HepG2 (cell line): ENCODE data around the gene TSHZ2. TPM values are rescaled to one million over a fixed set of nuclear protein-coding genes. Genes with fewer than 3 reads are reported as not detected.

Experiments
- ARID2 ChIP-seq: sonication (generic); formaldehyde crosslinking; IDR thresholded peaks from 2 replicates; pipeline ENCODE4 v1.8.1; 2022; ENCODE audit warnings: mild to moderate bottlenecking, missing genetic modification reagents, borderline replicate concordance
- FIP1L1 ChIP-seq: fragments of 200-400 bp; formaldehyde crosslinking; IDR thresholded peaks from 2 replicates; pipeline ENCODE4 v1.6.1; 2018; ENCODE audit warnings: low read depth, mild to moderate bottlenecking, low read length, moderate library complexity, borderline replicate concordance; ENCODE audit not compliant: insufficient read depth
- FOXM1 ChIP-seq: sonication (generic); formaldehyde crosslinking; IDR thresholded peaks from 2 replicates; pipeline ENCODE4 v1.5.0; 2020; ENCODE audit warnings: missing genetic modification reagents
- GATA4 ChIP-seq: sonication (generic); IDR thresholded peaks from 2 replicates; pipeline ENCODE4 v1.6.1; 2016; ENCODE audit warnings: antibody characterized with exemption, low read depth, borderline replicate concordance
- HOXA3 ChIP-seq: sonication (generic); formaldehyde crosslinking; IDR thresholded peaks from 2 replicates; pipeline ENCODE4 v1.5.0; 2020; ENCODE audit warnings: missing genetic modification reagents
- KAT7 ChIP-seq: IDR thresholded peaks from 2 replicates; pipeline ENCODE4 v1.6.1; 2018; ENCODE audit warnings: borderline replicate concordance, missing compliant biosample characterization
- MED13 ChIP-seq: sonication (generic); formaldehyde crosslinking; IDR thresholded peaks from 2 replicates; pipeline ENCODE4 v1.5.0; 2020; ENCODE audit warnings: missing genetic modification reagents
- MYNN ChIP-seq: sonication (generic); formaldehyde crosslinking; IDR thresholded peaks from 2 replicates; pipeline ENCODE4 v1.4.0; 2020; ENCODE audit warnings: mild to moderate bottlenecking, low read depth, missing genetic modification reagents
- NKX3-1 ChIP-seq: sonication (generic); formaldehyde crosslinking; IDR thresholded peaks from 2 replicates; pipeline ENCODE4 v1.5.0; 2020; ENCODE audit warnings: missing genetic modification reagents
- RFXANK ChIP-seq: IDR thresholded peaks from 2 replicates; pipeline ENCODE4 v1.6.1; 2016
- SNAPC2 ChIP-seq: sonication (generic); formaldehyde crosslinking; IDR thresholded peaks from 2 replicates; pipeline ENCODE4 v1.8.1; 2022; ENCODE audit warnings: mild to moderate bottlenecking, missing genetic modification reagents
- TEF ChIP-seq: sonication (generic); formaldehyde crosslinking; IDR thresholded peaks from 2 replicates; pipeline ENCODE4 v1.5.0; 2020; ENCODE audit warnings: missing genetic modification reagents
- ZBTB3 ChIP-seq: sonication (generic); formaldehyde crosslinking; IDR thresholded peaks from 2 replicates; pipeline ENCODE4 v1.4.0; 2020; ENCODE audit warnings: low read depth, mild to moderate bottlenecking, moderate library complexity, missing genetic modification reagents, borderline replicate concordance
- ZNF672 ChIP-seq: sonication (generic); formaldehyde crosslinking; IDR thresholded peaks from 2 replicates; pipeline ENCODE4 v1.8.1; 2022; ENCODE audit warnings: missing genetic modification reagents
- ZNF674 ChIP-seq: sonication (generic); formaldehyde crosslinking; IDR thresholded peaks from 2 replicates; pipeline ENCODE4 v1.5.0; 2020; ENCODE audit warnings: low read depth, mild to moderate bottlenecking, missing genetic modification reagents
- ZNF709 ChIP-seq: sonication (generic); formaldehyde crosslinking; IDR thresholded peaks from 2 replicates; pipeline ENCODE4 v1.5.0; 2020; ENCODE audit warnings: mild to moderate bottlenecking, missing genetic modification reagents
- ZNF724P ChIP-seq: sonication (generic); formaldehyde crosslinking; IDR thresholded peaks from 2 replicates; pipeline ENCODE4 v1.8.0; 2022; ENCODE audit warnings: missing genetic modification reagents, borderline replicate concordance
- ZNF747 ChIP-seq: sonication (generic); formaldehyde crosslinking; IDR thresholded peaks from 2 replicates; pipeline ENCODE4 v1.8.1; 2023; ENCODE audit warnings: missing genetic modification reagents, mild to moderate bottlenecking, borderline replicate concordance
- ZNF768 ChIP-seq: sonication (generic); formaldehyde crosslinking; IDR thresholded peaks from 2 replicates; pipeline ENCODE4 v1.4.0; 2020; ENCODE audit warnings: missing genetic modification reagents
- ZNF784 ChIP-seq: sonication (generic); formaldehyde crosslinking; IDR thresholded peaks from 2 replicates; pipeline ENCODE4 v1.5.1; 2020; ENCODE audit warnings: missing genetic modification reagents, mild to moderate bottlenecking, borderline replicate concordance
- polyA plus RNA-seq, 8 experiments: library from polyadenylated mRNA; depleted of rRNA in 3 of 8; stranded (reverse) in 7 of 8; unstranded in 1 of 8; fragments of >200 nt; fragmentation: Illumina TruSeq in 4 of 8; extraction: Trizol in 4 of 8; gene quantifications; 2 replicates each; pipeline versions ENCODE4 v1.2.1 to v1.2.3, GENCODE V29; 2011 to 2016; ENCODE audit warnings: low read depth in 4 of 8, missing spikeins in 1 of 8, mixed read lengths in 1 of 8; ENCODE audit not compliant: insufficient read depth in 1 of 8
- total RNA-seq, 5 experiments: library from RNA; depleted of rRNA; stranded (reverse); fragments of >200 nt; fragmentation: Illumina TruSeq; extraction: Trizol; gene quantifications; 2 replicates each; pipeline ENCODE4 v1.2.3, GENCODE V29; 2016; ENCODE audit warnings: low read depth in 1 of 5
- TF ChIP-seq, protein P1 (sequence below): sonication (generic); formaldehyde crosslinking; IDR thresholded peaks from 2 replicates; pipeline ENCODE4 v1.5.0; 2020; ENCODE audit warnings: mild to moderate bottlenecking, missing genetic modification reagents
- TF ChIP-seq, protein P2 (sequence below): sonication (generic); formaldehyde crosslinking; IDR thresholded peaks from 2 replicates; pipeline ENCODE4 v1.4.0; 2020; ENCODE audit warnings: missing genetic modification reagents
- TF ChIP-seq, protein P3 (sequence below): sonication (generic); formaldehyde crosslinking; IDR thresholded peaks from 2 replicates; pipeline ENCODE4 v1.4.0; 2020; ENCODE audit warnings: missing genetic modification reagents, low read depth, mild to moderate bottlenecking, borderline replicate concordance

The TSHZ2 gene
- total and polyA plus RNA-seq, 2 of the 13 experiments (the other 11 are each of a cell fraction or from before 2014, with no cell fraction given): 0.01 TPM; not detected in 1

DNA sequence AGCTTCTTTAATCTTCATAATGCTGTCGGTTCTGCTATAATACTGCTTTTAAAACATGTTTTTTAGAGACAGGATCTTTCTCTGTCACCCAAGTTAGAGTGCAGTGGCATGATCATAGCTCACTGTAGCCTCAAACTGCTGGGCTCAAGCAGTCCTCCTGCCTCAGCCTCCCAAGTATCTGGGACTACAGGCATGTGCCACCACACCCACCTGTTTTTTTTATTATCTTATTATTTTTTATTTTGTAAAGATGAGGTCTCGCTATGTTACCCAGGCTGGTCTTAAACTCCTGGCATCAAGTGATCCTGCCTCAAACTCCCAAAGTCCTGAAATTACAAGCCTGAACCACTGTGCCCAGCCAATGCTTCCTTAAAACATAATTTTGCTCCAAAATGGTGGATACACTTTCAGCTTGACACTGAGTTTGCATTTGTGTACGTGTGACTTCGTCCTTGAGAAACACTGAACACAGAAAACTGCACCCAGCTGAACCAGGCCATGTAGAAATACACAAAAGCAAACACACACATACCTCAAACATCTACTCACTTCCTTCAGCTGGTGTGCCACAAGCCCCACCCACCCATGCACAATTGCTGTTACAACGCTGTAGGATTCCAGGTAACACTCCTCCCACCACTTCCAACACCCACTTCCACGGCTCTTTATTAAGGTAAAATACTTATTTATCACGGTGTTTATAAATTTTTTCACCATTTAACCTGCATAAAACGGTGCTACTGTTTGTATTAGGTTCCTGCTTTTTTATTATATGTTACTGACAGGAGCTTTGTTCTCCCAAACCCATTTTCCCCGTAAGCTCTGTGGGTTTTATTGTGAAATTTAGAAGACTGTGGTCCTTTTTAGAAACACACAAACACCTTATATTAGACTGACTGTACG lies 109.1 kb downstream of the TSHZ2 start (continued):
- no peak for TF ChIP-seq ZNF724P
- TF ChIP-seq ZNF672 (CRISPR knock-in tag): no peak
- no peak for TF ChIP-seq ZNF674
- TF ChIP-seq RFXANK (CRISPR knock-in tag): no peak
- TF ChIP-seq ZNF709: 0 out of 2 replicates have a peak, but pooled peaks have one; percentile 55
- TF ChIP-seq ZNF768: no peak
- no peak for TF ChIP-seq ZBTB3 (CRISPR knock-in tag)
- no peak for TF ChIP-seq FOXM1 (CRISPR knock-in tag)
- no peak for TF ChIP-seq TEF (CRISPR knock-in tag)
- TF ChIP-seq, protein P1, sequence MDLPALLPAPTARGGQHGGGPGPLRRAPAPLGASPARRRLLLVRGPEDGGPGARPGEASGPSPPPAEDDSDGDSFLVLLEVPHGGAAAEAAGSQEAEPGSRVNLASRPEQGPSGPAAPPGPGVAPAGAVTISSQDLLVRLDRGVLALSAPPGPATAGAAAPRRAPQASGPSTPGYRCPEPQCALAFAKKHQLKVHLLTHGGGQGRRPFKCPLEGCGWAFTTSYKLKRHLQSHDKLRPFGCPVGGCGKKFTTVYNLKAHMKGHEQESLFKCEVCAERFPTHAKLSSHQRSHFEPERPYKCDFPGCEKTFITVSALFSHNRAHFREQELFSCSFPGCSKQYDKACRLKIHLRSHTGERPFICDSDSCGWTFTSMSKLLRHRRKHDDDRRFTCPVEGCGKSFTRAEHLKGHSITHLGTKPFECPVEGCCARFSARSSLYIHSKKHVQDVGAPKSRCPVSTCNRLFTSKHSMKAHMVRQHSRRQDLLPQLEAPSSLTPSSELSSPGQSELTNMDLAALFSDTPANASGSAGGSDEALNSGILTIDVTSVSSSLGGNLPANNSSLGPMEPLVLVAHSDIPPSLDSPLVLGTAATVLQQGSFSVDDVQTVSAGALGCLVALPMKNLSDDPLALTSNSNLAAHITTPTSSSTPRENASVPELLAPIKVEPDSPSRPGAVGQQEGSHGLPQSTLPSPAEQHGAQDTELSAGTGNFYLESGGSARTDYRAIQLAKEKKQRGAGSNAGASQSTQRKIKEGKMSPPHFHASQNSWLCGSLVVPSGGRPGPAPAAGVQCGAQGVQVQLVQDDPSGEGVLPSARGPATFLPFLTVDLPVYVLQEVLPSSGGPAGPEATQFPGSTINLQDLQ: no peak
- no peak for TF ChIP-seq GATA4
- TF ChIP-seq, protein P2, sequence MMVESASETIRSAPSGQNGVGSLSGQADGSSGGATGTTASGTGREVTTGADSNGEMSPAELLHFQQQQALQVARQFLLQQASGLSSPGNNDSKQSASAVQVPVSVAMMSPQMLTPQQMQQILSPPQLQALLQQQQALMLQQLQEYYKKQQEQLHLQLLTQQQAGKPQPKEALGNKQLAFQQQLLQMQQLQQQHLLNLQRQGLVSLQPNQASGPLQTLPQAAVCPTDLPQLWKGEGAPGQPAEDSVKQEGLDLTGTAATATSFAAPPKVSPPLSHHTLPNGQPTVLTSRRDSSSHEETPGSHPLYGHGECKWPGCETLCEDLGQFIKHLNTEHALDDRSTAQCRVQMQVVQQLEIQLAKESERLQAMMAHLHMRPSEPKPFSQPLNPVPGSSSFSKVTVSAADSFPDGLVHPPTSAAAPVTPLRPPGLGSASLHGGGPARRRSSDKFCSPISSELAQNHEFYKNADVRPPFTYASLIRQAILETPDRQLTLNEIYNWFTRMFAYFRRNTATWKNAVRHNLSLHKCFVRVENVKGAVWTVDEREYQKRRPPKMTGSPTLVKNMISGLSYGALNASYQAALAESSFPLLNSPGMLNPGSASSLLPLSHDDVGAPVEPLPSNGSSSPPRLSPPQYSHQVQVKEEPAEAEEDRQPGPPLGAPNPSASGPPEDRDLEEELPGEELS: peak; percentile 99
- TF ChIP-seq SNAPC2 (CRISPR knock-in tag): no peak
- TF ChIP-seq ARID2 (CRISPR knock-in tag): no peak
- TF ChIP-seq MED13 (CRISPR knock-in tag): no peak; the same call in none of the 2 replicates
- no peak for TF ChIP-seq FIP1L1
- peak; percentile 49; the same call in 1 of the 2 replicates for TF ChIP-seq KAT7 (CRISPR knock-in tag)
- TF ChIP-seq ZNF747 (CRISPR knock-in tag): peak; percentile 92
- peak; percentile 97 for TF ChIP-seq HOXA3 (CRISPR knock-in tag)
- TF ChIP-seq NKX3-1 (CRISPR knock-in tag): no peak; the same call in 1 of the 2 replicates
- TF ChIP-seq, protein P3, sequence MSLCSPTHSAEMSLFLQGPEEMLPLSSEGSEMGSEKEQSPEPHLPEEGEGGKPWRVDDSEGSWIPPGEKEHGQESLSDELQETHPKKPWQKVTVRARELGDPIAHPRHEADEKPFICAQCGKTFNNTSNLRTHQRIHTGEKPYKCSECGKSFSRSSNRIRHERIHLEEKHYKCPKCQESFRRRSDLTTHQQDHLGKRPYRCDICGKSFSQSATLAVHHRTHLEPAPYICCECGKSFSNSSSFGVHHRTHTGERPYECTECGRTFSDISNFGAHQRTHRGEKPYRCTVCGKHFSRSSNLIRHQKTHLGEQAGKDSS (CRISPR knock-in tag): no peak
- TF ChIP-seq ZNF784 (CRISPR knock-in tag): peak; percentile 82; the same call in 1 of the 2 replicates
- TF ChIP-seq MYNN (CRISPR knock-in tag): no peak
